IMR-90 (cell line): ENCODE results near the gene PAIP1.

Experiments used
- CTCF ChIP-seq: conservative IDR thresholded peaks from 2 replicates; pipeline ENCODE4 v1.5.1; 2012; ENCODE audit warnings: mild to moderate bottlenecking, low read depth, low read length, improper control_type of control experiment
- POLR2A ChIP-seq: IDR thresholded peaks from 2 replicates; pipeline ENCODE4 v1.6.1; 2012; ENCODE audit warnings: mild to moderate bottlenecking, low read depth, low read length
- RAD21 ChIP-seq: IDR thresholded peaks from 2 replicates; pipeline ENCODE4 v1.6.1; 2012; ENCODE audit warnings: low read length, improper control_type of control experiment

- no peak for TF ChIP-seq RAD21
- TF ChIP-seq CTCF, result no peak
- no peak for TF ChIP-seq POLR2A
Measured at GRCh38 chr5:43514025-43514424, 42.9 kb downstream of the PAIP1 start.
